ENCODE results near the gene COL11A2. TPM values are rescaled to one million over a fixed set of nuclear protein-coding genes. Genes with fewer than 3 reads are reported as not detected.

The COL11A2 gene
- total and polyA plus RNA-seq, 2 donors (not counting 3 experiments of a cell fraction or from before 2014, with no cell fraction given) = 0.65 to 1.3 TPM

GRCh38 chr6:33166811-33167210 lies 25.5 kb downstream of the COL11A2 start:
- Histone ChIP-seq H2AFZ (ENCODE audit: low read depth, low read length) (no peak overlapping the region), H3K4me1 (ENCODE audit: control insufficient read depth, extremely low read depth, insufficient read depth, low read length) (no peaks in the 10 kb centered on the region), H4K20me1 (replicated peaks; ENCODE audit: control insufficient read depth, extremely low read depth, insufficient read depth, low read length) (no peaks in the 10 kb centered on the region), H3K4me3 (replicated peaks in 1 of 3; ENCODE audit: insufficient read depth in 1 of 3, low read depth in 1 of 3, low read length in 3 of 3) (no peak overlapping the region), H3K9ac (replicated peaks; ENCODE audit: extremely low read depth, insufficient read depth, low read length) (no peak overlapping the region), H3K36me3 (ENCODE audit: control insufficient read depth in 2 of 2, extremely low read depth in 1 of 2, insufficient read depth in 2 of 2, low read length in 2 of 2) (no peaks in the 10 kb centered on the region), H3K9me3 (replicated peaks; ENCODE audit: control insufficient read depth, insufficient read depth, low read length) (no peaks in the 10 kb centered on the region), H3K27ac (ENCODE audit: insufficient read depth, low read depth, low read length) (no peak overlapping the region), H3K9me1 (replicated peaks; ENCODE audit: control insufficient read depth, extremely low read depth, insufficient read depth, low read length) (no peaks in the 10 kb centered on the region), H3K27me3 (ENCODE audit: control insufficient read depth in 2 of 2, insufficient read depth in 2 of 2, low read length in 2 of 2) (no peaks in the 10 kb centered on the region), H3K79me2 (ENCODE audit: control insufficient read depth, insufficient read depth, low read length) (no peaks in the 10 kb centered on the region), H3K4me2 (ENCODE audit: insufficient read depth, low read length) (no peak overlapping the region)
- ChIA-PET CTCF (no interaction called here), POLR2A (no interaction called here)
- dilution Hi-C loops (cut with MboI; ENCODE audit: extremely low pct_ligation_motif_present, low sequenced_read_pairs) (no loop called here), intact Hi-C loops (cut with micrococcal nuclease) (no loop called here)
- no peak for TF ChIP-seq GATA2 (IDR thresholded peaks at IDR 0.05; ENCODE audit: insufficient read depth, insufficient read length, low read depth, low read length)
- TF ChIP-seq JUN (IDR thresholded peaks at IDR 0.05; ENCODE audit: borderline replicate concordance, insufficient read depth, insufficient read length, low read depth) = no peak
- no peak for TF ChIP-seq POLR2AphosphoS5 (IDR thresholded peaks at IDR 0.05; ENCODE audit: insufficient read depth, low read depth, low read length)
- TF ChIP-seq MYC (IDR thresholded peaks at IDR 0.05; ENCODE audit: low read depth, low read length) = no peak
- TF ChIP-seq, protein P1, sequence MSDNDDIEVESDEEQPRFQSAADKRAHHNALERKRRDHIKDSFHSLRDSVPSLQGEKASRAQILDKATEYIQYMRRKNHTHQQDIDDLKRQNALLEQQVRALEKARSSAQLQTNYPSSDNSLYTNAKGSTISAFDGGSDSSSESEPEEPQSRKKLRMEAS (IDR thresholded peaks at IDR 0.05; ENCODE audit: insufficient read depth, insufficient read length) = no peak
- FAIRE-seq (no peak), DNase-seq (ENCODE audit: low read depth, low spot score) (no peak)
- BruUV-seq (replicated peaks) = no TSS peak

DNA sequence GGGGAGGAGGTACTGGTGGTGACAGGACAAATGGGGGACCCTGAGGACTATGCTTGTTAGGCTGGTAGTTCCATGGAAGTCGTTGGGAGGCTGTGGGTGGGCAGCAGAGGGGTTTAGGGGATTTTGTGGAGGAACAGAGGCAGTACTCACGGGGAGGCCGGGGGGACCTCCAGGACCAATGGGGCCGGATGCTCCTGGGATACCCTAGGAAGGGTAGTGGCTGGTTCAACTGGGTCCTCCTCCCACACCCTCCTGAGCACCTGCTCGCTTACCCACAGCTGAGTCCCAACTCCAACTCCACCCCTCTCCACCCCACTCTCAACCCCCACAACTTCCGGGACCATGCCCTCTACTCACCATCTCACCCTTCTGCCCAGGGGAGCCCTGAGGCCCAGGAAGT lies 25.9 kb downstream of the COL11A2 start:
- no peak for DNase-seq (ENCODE audit: low read depth, low spot score)
- Histone ChIP-seq H3K27me3 (ENCODE audit: control insufficient read depth in 2 of 2, insufficient read depth in 2 of 2, low read length in 2 of 2) (no peaks in the 10 kb centered on the region), H3K4me2 (ENCODE audit: insufficient read depth, low read length) (no peak overlapping the region), H3K4me1 (ENCODE audit: control insufficient read depth, extremely low read depth, insufficient read depth, low read length) (no peaks in the 10 kb centered on the region), H3K9ac (replicated peaks; ENCODE audit: extremely low read depth, insufficient read depth, low read length) (no peak overlapping the region), H3K9me3 (replicated peaks; ENCODE audit: control insufficient read depth, insufficient read depth, low read length) (no peaks in the 10 kb centered on the region), H3K27ac (ENCODE audit: insufficient read depth, low read depth, low read length) (no peak overlapping the region), H2AFZ (ENCODE audit: low read depth, low read length) (no peak overlapping the region), H3K79me2 (ENCODE audit: control insufficient read depth, insufficient read depth, low read length) (no peaks in the 10 kb centered on the region), H3K4me3 (replicated peaks in 1 of 3; ENCODE audit: insufficient read depth in 1 of 3, low read depth in 1 of 3, low read length in 3 of 3) (no peak overlapping the region), H4K20me1 (replicated peaks; ENCODE audit: control insufficient read depth, extremely low read depth, insufficient read depth, low read length) (no peaks in the 10 kb centered on the region), H3K9me1 (replicated peaks; ENCODE audit: control insufficient read depth, extremely low read depth, insufficient read depth, low read length) (no peaks in the 10 kb centered on the region), H3K36me3 (ENCODE audit: control insufficient read depth in 2 of 2, extremely low read depth in 1 of 2, insufficient read depth in 2 of 2, low read length in 2 of 2) (no peaks in the 10 kb centered on the region)
- ChIA-PET CTCF (no interaction called here), POLR2A (no interaction called here)
- no peak for FAIRE-seq
- dilution Hi-C loops (cut with MboI; ENCODE audit: extremely low pct_ligation_motif_present, low sequenced_read_pairs) (no loop called here), intact Hi-C loops (cut with micrococcal nuclease) (no loop called here)
- no peak for TF ChIP-seq EZH2 (IDR thresholded peaks at IDR 0.05; ENCODE audit: borderline replicate concordance, low read depth, low read length, severe bottlenecking)
- no peak for TF ChIP-seq POLR2AphosphoS5 (IDR thresholded peaks at IDR 0.05; ENCODE audit: insufficient read depth, low read depth, low read length)
- no peak for TF ChIP-seq POLR2A (IDR thresholded peaks at IDR 0.05; ENCODE audit: low read depth, low read length)
- no peak for TF ChIP-seq JUN (IDR thresholded peaks at IDR 0.05; ENCODE audit: borderline replicate concordance, insufficient read depth, insufficient read length, low read depth)
- TF ChIP-seq MYC (IDR thresholded peaks at IDR 0.05; ENCODE audit: low read depth, low read length) = no peak
- TF ChIP-seq GATA2 (IDR thresholded peaks at IDR 0.05; ENCODE audit: insufficient read depth, insufficient read length, low read depth, low read length) = no peak
- no peak for TF ChIP-seq CTCF (IDR thresholded peaks at IDR 0.05; ENCODE audit: extremely low read depth in 1 of 2, insufficient read depth in 1 of 2, low read depth in 1 of 2, low read length in 2 of 2)
- TF ChIP-seq, protein P1 (IDR thresholded peaks at IDR 0.05; ENCODE audit: insufficient read depth, insufficient read length) = no peak
- TF ChIP-seq FOS (IDR thresholded peaks at IDR 0.05; ENCODE audit: borderline replicate concordance, insufficient read depth, low read length) = no peak
- BruUV-seq (replicated peaks) = no TSS peak

Measured in endothelial cell of umbilical vein (primary cell).